SK-N-SH (cell line): Measurements from ENCODE around the gene ZMIZ1. TPM values are rescaled to one million over a fixed set of nuclear protein-coding genes. Genes with fewer than 3 reads are reported as not detected.

Experiments used
- CTCF ChIA-PET: fragments of 300-600, 350-600 bp; formaldehyde crosslinking; extraction: SDS; loops from one replicate; lab custom pipeline; 2021; lab: Yijun Ruan, JAX
- POLR2A ChIA-PET: fragments of 350-600 bp; sonication (Branson Sonifier 250); formaldehyde crosslinking; extraction: SDS; loops from one replicate; lab custom pipeline; 2020; ENCODE audit warnings: antibody characterized with exemption, inconsistent platforms; lab: Yijun Ruan, JAX
- DNase-seq: peaks from one replicate; pipeline ENCODE4 v3.0.0; 2012
- H2AFZ ChIP-seq: fragments of 200-600 bp; sonication (generic); 2 replicates; pipeline ENCODE4 v1.8.1; 2016; ENCODE audit warnings: antibody characterized with exemption, mild to moderate bottlenecking, low read depth
- H3F3A ChIP-seq: fragments of 200-600 bp; sonication (generic); replicated peaks from 2 replicates; pipeline ENCODE3; 2016; ENCODE audit warnings: antibody characterized with exemption, mild to moderate bottlenecking; ENCODE audit not compliant: insufficient read depth
- H3K27ac ChIP-seq, 2 experiments: fragments of 200-500 bp in 1 of 2; fragments of 200-600 bp in 1 of 2; sonication (Bioruptor generic) in 1 of 2; sonication (generic), shearing (Covaris generic) in 1 of 2; 2 replicates each; pipeline versions ENCODE4 v1.5.1 to v1.6.1; 2014 to 2016; ENCODE audit warnings: low read depth in 2 of 2, inconsistent platforms in 1 of 2, low read length in 1 of 2, mild to moderate bottlenecking in 1 of 2, mixed read lengths in 1 of 2
- H3K27me3 ChIP-seq: fragments of 200-600 bp; sonication (generic), shearing (Covaris generic); 2 replicates; pipeline ENCODE4 v1.6.1; 2016; ENCODE audit warnings: mixed run types; ENCODE audit not compliant: insufficient read depth
- H3K36me3 ChIP-seq, 2 experiments: fragments of 200-500 bp in 1 of 2; fragments of 200-600 bp in 1 of 2; sonication (Bioruptor generic) in 1 of 2; sonication (generic) in 1 of 2; replicated peaks in 1 of 2; 2 replicates each; pipeline versions ENCODE3 to v1.5.1; 2014 to 2016; ENCODE audit warnings: low read length in 1 of 2, mild to moderate bottlenecking in 1 of 2; ENCODE audit not compliant: insufficient read depth in 2 of 2, control insufficient read depth in 1 of 2
- H3K4me1 ChIP-seq, 2 experiments: fragments of 200-500 bp in 1 of 2; fragments of 200-600 bp in 1 of 2; sonication (Bioruptor generic) in 1 of 2; sonication (generic), shearing (Covaris generic) in 1 of 2; 2 replicates each; pipeline versions ENCODE4 v1.5.1 to v1.6.1; 2014 to 2016; ENCODE audit warnings: low read depth in 1 of 2, low read length in 1 of 2, mixed run types in 1 of 2; ENCODE audit not compliant: insufficient read depth in 2 of 2, control insufficient read depth in 1 of 2
- H3K4me2 ChIP-seq: fragments of 200-600 bp; sonication (generic), shearing (Covaris generic); 2 replicates; pipeline ENCODE4 v1.6.1; 2017; ENCODE audit warnings: mixed run types
- H3K4me3 ChIP-seq, 2 experiments: fragments of 200-500 bp in 1 of 2; fragments of 200-600 bp in 1 of 2; sonication (Bioruptor generic) in 1 of 2; sonication (generic), shearing (Covaris generic) in 1 of 2; 2 replicates each; pipeline versions ENCODE4 v1.5.1 to v1.8.1; 2014 to 2016; ENCODE audit warnings: low read depth in 2 of 2, inconsistent platforms in 1 of 2, low read length in 1 of 2, mild to moderate bottlenecking in 1 of 2, mixed read lengths in 1 of 2, moderate library complexity in 1 of 2
- H3K79me2 ChIP-seq: fragments of 200-600 bp; sonication (generic); 2 replicates; pipeline ENCODE4 v1.8.1; 2017; ENCODE audit warnings: mild to moderate bottlenecking; ENCODE audit not compliant: insufficient read depth
- H3K9ac ChIP-seq: fragments of 200-600 bp; sonication (generic); 2 replicates; pipeline ENCODE4 v1.6.1; 2017; ENCODE audit warnings: mixed run types
- H3K9me2 ChIP-seq: fragments of 200-600 bp; sonication (generic); 2 replicates; pipeline ENCODE4 v1.6.1; 2017; ENCODE audit warnings: mixed run types
- H3K9me3 ChIP-seq: fragments of 200-600 bp; sonication (generic); 2 replicates; pipeline ENCODE4 v1.6.1; 2017; ENCODE audit warnings: mixed run types, mild to moderate bottlenecking, moderate library complexity
- H4K20me1 ChIP-seq: fragments of 200-600 bp; sonication (generic); 2 replicates; pipeline ENCODE4 v1.6.1; 2017; ENCODE audit warnings: mild to moderate bottlenecking, mixed run types; ENCODE audit not compliant: insufficient read depth
- CHD2 ChIP-seq: fragments of 150-350 bp; IDR thresholded peaks from 2 replicates; pipeline ENCODE4 v1.6.1; 2018; ENCODE audit warnings: low read length; ENCODE audit not compliant: partially characterized antibody
- EZH2phosphoT487 ChIP-seq: fragments of 200-600 bp; sonication (generic); IDR thresholded peaks from 2 replicates; pipeline ENCODE4 v1.6.1; 2017; ENCODE audit warnings: low read depth, mixed run types, mild to moderate bottlenecking, antibody characterized with exemption, moderate library complexity, borderline replicate concordance
- JUND ChIP-seq: IDR thresholded peaks from 2 replicates; pipeline ENCODE4 v1.4.0; 2012
- MXI1 ChIP-seq: IDR thresholded peaks from 2 replicates; pipeline ENCODE4 v1.6.1; 2012; ENCODE audit warnings: mild to moderate bottlenecking, low read depth, low read length, improper control_type of control experiment
- RXRA ChIP-seq: IDR thresholded peaks from 2 replicates; pipeline ENCODE4 v1.4.0; 2012; ENCODE audit warnings: low read depth, mild to moderate bottlenecking, borderline replicate concordance
- SIN3A ChIP-seq: IDR thresholded peaks from 2 replicates; pipeline ENCODE4 v1.6.1; 2012; ENCODE audit warnings: low read depth, mild to moderate bottlenecking, low read length, moderate library complexity, borderline replicate concordance
- TEAD4 ChIP-seq: IDR thresholded peaks from 2 replicates; pipeline ENCODE4 v1.4.0; 2012; ENCODE audit warnings: mild to moderate bottlenecking, borderline replicate concordance; ENCODE audit not compliant: insufficient read depth
- WGBS: methylation state at CpG from one replicate; pipeline ENCODE4 v1.1.6; 2017; ENCODE audit warnings: low lambda C conversion rate; 5-methylcytosine and 5-hydroxymethylcytosine counted together
- polyA plus RNA-seq, 3 experiments: library from polyadenylated mRNA; depleted of rRNA; stranded (reverse); fragments of >200 nt; gene quantifications; 2 replicates each; pipeline ENCODE4 v1.2.3, GENCODE V29; 2012
- TF ChIP-seq, protein P1 (sequence below): IDR thresholded peaks from 2 replicates; pipeline ENCODE4 v1.4.0; 2012; ENCODE audit warnings: low read depth, borderline replicate concordance
- TF ChIP-seq, protein P2 (sequence below): IDR thresholded peaks from 2 replicates; pipeline ENCODE4 v1.4.0; 2012; ENCODE audit warnings: low read depth
- TF ChIP-seq, protein P3 (sequence below): IDR thresholded peaks from 2 replicates; pipeline ENCODE4 v1.4.0; 2012; ENCODE audit warnings: low read depth, borderline replicate concordance
- TF ChIP-seq, protein P4 (sequence below): fragments of 150-350 bp; IDR thresholded peaks from 2 replicates; pipeline ENCODE4 v1.6.1; 2016; ENCODE audit warnings: mild to moderate bottlenecking, low read depth, low read length
- TF ChIP-seq, protein P5 (sequence below): fragments of 200-600 bp; sonication (generic); IDR thresholded peaks from 2 replicates; pipeline ENCODE4 v1.6.1; 2017; ENCODE audit warnings: antibody characterized with exemption, mild to moderate bottlenecking, moderate library complexity

ZMIZ1 gene
- polyA plus RNA-seq, 1 of the 3 experiments (the other 2 are of a cell fraction), result 23.5 TPM

DNA sequence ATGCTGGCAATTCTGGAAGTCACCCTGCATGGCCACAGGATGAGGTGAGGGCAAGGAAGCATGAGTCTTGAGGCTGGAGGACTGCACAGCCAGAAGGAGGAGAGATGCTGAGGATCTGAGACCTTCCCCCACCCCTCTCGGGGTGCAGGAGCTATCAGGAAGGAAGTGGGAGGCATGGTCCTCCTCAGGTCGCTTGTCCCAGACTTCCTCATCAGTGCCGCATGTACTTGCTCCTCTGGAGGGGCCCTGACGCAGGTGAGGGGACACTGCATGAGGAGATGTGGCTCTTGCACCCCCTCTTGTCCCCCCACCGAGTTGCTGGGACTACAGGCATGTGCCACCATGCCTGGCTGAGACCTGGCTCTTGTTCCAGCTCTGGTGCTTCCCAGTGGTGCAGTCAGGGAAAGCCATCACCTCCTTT lies 5.7 kb upstream of the ZMIZ1 start:
- no peaks in the 10 kb centered on the region for H4K20me1 ChIP-seq
- WGBS, result 86% methylated on average over 5 of the region's 5 CpGs
- no peak overlapping the region for H3K4me3 ChIP-seq
- no peak overlapping the region for H3K27ac ChIP-seq
- ChIA-PET CTCF (interaction anchor here (0.9 to 2.8 kb wide), 6 partner anchors 8 to 1016 kb away, joined by 3 to 12 read pairs (median 4); no protein-coding TSS in a partner anchor), POLR2A (no interaction called here)
- TF ChIP-seq EZH2phosphoT487, result no peak
- no peak for TF ChIP-seq RXRA
- TF ChIP-seq JUND, result no peak
- TF ChIP-seq MXI1, result no peak
- TF ChIP-seq, protein P1, sequence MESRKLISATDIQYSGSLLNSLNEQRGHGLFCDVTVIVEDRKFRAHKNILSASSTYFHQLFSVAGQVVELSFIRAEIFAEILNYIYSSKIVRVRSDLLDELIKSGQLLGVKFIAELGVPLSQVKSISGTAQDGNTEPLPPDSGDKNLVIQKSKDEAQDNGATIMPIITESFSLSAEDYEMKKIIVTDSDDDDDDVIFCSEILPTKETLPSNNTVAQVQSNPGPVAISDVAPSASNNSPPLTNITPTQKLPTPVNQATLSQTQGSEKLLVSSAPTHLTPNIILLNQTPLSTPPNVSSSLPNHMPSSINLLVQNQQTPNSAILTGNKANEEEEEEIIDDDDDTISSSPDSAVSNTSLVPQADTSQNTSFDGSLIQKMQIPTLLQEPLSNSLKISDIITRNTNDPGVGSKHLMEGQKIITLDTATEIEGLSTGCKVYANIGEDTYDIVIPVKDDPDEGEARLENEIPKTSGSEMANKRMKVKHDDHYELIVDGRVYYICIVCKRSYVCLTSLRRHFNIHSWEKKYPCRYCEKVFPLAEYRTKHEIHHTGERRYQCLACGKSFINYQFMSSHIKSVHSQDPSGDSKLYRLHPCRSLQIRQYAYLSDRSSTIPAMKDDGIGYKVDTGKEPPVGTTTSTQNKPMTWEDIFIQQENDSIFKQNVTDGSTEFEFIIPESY, result no peak
- TF ChIP-seq CHD2, result no peak
- TF ChIP-seq SIN3A, result no peak
- TF ChIP-seq, protein P2, sequence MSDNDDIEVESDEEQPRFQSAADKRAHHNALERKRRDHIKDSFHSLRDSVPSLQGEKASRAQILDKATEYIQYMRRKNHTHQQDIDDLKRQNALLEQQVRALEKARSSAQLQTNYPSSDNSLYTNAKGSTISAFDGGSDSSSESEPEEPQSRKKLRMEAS, result no peak
- TF ChIP-seq, protein P3, sequence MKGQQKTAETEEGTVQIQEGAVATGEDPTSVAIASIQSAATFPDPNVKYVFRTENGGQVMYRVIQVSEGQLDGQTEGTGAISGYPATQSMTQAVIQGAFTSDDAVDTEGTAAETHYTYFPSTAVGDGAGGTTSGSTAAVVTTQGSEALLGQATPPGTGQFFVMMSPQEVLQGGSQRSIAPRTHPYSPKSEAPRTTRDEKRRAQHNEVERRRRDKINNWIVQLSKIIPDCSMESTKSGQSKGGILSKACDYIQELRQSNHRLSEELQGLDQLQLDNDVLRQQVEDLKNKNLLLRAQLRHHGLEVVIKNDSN, result no peak
- no peak for TF ChIP-seq TEAD4
- TF ChIP-seq, protein P4, sequence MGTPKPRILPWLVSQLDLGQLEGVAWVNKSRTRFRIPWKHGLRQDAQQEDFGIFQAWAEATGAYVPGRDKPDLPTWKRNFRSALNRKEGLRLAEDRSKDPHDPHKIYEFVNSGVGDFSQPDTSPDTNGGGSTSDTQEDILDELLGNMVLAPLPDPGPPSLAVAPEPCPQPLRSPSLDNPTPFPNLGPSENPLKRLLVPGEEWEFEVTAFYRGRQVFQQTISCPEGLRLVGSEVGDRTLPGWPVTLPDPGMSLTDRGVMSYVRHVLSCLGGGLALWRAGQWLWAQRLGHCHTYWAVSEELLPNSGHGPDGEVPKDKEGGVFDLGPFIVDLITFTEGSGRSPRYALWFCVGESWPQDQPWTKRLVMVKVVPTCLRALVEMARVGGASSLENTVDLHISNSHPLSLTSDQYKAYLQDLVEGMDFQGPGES, result no peak
- TF ChIP-seq, protein P5, sequence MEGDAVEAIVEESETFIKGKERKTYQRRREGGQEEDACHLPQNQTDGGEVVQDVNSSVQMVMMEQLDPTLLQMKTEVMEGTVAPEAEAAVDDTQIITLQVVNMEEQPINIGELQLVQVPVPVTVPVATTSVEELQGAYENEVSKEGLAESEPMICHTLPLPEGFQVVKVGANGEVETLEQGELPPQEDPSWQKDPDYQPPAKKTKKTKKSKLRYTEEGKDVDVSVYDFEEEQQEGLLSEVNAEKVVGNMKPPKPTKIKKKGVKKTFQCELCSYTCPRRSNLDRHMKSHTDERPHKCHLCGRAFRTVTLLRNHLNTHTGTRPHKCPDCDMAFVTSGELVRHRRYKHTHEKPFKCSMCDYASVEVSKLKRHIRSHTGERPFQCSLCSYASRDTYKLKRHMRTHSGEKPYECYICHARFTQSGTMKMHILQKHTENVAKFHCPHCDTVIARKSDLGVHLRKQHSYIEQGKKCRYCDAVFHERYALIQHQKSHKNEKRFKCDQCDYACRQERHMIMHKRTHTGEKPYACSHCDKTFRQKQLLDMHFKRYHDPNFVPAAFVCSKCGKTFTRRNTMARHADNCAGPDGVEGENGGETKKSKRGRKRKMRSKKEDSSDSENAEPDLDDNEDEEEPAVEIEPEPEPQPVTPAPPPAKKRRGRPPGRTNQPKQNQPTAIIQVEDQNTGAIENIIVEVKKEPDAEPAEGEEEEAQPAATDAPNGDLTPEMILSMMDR, result no peak
- peaks cover 0 to 21% of the 10 kb centered on the region in 2 experiments; a peak in 1 of 4 replicates for H3K4me1 ChIP-seq
- no peaks in the 10 kb centered on the region for H3F3A ChIP-seq
- no peak overlapping the region for H3K4me2 ChIP-seq
- no peak for DNase-seq
- H2AFZ ChIP-seq, result no peak overlapping the region
- H3K9me2 ChIP-seq, result no peaks in the 10 kb centered on the region
- no peaks in the 10 kb centered on the region for H3K9me3 ChIP-seq
- no peak overlapping the region for H3K9ac ChIP-seq
- H3K27me3 ChIP-seq, result no peaks in the 10 kb centered on the region
- H3K36me3 ChIP-seq, result no peaks in the 10 kb centered on the region
- no peaks in the 10 kb centered on the region for H3K79me2 ChIP-seq
